Right kidney (tissue), 1 donor: ENCODE results near the gene SLC35A5.

ENCODE experiments used
- DNase-seq: peaks from one replicate; pipeline ENCODE4 v3.0.0-alpha.2; 2016

The SLC35A5 gene

DNA sequence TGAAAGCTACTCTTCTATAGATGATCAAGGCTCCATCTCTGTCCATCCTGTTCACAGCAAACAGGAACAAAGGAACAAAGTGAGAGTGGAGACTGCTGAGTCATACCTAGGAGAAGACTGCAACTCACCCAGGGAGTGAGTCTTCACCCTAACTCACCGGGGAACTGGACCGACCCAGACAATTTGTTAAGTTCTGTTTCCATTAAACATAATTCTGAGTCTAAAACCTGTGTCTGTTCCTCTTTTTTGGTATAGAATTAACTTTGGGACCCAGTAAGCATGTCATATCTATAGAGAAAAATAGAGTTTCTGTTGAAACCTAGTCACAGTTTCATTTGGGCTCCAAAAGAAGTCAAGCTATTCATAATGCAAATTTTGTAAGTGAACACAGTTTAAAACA lies 57.5 kb downstream of the SLC35A5 start:
- no peak for DNase-seq

DNA sequence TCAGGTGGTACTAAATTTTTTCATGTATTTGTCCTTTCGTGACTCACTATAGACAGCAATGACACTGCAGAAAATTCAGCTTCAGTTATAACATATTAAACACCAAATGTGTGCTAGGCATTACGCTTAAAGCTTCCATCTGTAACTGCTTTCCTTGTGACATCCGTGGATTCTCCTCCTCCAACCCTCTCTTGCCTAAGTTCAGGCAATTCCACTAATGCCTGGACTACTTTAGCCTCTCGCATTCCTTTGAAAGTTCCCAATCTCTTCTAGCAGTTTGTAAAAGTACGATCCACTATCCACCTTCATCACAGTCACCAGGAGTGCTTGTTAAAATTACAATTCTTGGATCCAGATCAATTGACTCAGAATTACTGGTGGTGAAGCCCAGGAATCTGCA lies 61.4 kb downstream of the SLC35A5 start:
- DNase-seq, result no peak

DNA sequence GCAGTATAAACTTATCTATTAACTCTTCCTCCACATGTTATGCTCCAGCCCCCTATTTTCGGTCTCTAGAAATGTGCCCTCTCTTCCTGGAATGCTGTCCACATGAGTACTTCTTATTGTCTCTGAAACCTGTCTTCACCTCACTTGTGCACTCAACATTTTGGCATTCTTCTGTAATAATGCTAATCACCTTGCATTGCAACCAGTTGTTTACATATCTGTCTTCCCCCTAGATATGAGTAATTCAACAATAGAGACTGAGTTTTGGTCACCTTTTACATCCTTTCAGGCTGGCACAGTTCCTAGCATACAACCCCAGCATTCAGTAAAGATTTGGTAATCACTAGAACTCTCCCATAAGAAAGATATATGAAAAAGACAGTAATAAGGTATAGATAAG lies 61.9 kb downstream of the SLC35A5 start:
- no peak for DNase-seq

DNA sequence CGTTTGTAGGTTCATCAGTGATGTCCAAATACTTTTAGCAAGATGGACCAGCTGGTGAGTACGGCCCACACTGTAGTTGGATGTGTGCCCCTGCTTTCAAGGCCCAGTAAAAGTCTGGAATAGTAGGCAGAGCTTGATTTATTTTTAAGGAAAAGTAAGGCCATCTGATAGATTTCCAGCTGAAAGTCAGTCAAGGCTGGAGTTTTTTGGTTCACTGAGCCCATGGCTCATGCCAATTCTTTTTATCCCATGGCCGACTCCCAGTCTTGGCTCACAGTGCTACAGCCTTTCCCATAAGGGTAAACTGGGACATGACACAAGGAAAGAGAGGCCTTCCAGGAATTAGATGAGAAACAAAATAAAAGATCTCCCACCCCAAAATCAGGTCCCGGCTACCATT lies 65.6 kb downstream of the SLC35A5 start:
- no peak for DNase-seq

DNA sequence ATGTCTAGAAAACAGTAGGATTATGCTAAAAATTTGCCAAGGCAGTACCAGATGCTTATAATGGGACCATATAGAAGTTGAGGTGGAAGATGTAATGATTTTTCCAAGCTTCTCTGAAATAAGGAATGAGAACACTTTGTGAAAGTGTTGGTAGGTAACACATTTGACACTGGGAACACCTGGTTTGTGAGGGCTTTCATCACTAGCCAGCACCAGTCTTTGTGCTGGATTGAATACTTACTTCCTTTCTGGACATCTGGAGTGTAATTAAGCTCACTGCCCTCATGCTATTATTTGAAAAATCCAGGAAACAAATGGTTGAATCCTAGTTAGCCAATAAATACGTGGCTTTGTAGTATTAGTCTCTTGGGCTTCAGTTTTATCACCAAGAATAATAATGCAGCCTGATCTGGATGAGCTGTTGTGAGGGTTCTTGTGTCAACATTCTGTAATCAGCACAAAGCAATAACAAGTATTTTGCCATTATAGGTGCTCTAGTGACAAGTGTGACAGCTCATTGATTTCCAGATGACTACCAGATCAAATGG lies 66.1 kb downstream of the SLC35A5 start:
- DNase-seq, result no peak

DNA sequence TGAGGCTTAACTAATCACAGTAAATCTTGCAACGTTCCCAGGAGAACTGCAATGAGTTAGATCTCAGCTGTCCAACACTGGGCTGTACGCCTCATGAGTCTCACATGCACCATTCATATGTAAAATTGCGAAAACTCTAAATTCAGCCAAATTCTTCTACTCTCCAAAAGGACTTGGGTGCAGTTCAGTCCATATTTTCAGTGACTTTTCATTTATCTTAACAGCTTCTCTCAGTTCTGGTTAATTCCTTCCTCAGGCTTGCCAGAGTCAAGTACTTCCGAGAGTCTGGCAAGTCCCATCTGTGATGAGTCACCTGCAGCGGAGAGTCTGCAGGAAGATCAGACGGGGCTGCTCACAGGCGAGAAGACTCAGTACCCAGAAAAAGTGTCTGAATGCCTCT lies 67.6 kb downstream of the SLC35A5 start:
- DNase-seq, result no peak

DNA sequence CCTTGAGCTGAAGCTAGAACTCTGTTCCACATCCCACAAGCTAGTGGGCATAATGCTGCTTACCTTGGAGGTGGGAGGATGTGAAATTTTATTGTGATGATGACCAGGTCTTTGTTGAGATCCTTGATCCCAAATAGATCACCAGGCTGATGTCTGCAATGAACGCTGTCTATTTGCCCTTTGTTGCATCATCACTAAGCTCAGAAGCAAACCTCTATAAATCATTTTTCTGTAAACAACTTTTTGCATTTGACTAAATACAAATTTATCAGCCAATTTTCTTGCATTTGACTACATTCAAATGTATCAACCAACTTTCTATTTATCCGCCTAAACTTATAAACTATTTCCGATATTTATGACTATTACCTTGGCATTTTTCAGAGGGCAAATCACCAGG lies 69.4 kb downstream of the SLC35A5 start:
- DNase-seq, result no peak

DNA sequence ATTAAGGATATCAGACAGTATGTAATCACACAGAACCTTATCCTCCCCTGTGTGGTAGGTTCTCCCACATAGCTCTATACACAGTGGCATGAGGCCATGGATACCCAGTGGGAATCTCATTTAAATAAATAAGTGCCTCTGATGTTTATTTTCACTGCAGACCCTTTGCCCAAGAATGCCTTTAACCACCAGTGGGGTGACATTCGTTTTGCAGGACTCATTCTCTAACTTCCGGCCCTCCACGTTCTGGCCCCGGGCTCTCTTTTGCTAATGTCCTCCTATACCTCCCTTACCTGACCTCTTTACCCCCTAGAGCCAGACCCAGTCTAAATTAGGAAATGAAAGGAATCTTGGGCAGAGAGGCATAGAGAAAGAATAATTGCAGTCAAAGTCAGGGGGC lies 70.8 kb downstream of the SLC35A5 start:
- no peak for DNase-seq

DNA sequence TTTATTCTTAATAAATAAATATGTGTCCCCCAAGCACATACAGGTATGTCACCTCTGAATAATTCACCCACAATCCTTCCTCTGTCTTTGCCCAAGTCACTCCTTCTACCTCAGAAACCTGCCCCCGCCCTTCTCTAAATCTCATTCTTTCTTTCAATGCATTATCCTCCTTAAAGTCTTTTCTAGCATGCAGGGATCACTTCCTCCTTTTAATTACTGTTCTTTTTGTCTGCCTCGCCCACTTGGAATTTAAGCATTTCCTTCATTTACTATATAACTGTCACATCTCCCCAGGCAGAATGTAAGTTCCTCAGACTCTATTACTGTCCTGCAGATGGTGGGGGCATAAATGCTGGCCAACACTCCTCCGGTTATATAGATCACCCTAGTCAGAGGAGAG lies 71.3 kb downstream of the SLC35A5 start:
- DNase-seq, result no peak

DNA sequence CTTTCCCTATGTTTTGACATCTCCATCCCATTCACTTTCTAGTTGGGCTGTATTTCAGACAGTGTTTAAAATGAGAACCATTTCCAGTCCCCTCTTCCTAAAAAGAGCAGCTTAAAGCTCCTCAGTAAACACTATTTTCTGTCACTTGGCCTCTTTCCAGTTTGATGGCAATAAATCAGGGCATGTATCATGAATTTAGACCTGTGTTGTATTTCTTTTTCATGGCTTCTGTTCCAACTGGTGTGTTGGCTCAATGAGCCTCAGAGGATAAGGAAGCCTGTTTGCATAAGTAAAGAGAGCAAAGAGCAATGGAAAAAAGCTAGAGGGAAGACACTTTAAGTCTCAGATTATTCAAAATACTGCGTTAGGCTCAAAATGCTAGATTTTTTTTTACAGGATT lies 71.9 kb downstream of the SLC35A5 start:
- peak; percentile 45 for DNase-seq

DNA sequence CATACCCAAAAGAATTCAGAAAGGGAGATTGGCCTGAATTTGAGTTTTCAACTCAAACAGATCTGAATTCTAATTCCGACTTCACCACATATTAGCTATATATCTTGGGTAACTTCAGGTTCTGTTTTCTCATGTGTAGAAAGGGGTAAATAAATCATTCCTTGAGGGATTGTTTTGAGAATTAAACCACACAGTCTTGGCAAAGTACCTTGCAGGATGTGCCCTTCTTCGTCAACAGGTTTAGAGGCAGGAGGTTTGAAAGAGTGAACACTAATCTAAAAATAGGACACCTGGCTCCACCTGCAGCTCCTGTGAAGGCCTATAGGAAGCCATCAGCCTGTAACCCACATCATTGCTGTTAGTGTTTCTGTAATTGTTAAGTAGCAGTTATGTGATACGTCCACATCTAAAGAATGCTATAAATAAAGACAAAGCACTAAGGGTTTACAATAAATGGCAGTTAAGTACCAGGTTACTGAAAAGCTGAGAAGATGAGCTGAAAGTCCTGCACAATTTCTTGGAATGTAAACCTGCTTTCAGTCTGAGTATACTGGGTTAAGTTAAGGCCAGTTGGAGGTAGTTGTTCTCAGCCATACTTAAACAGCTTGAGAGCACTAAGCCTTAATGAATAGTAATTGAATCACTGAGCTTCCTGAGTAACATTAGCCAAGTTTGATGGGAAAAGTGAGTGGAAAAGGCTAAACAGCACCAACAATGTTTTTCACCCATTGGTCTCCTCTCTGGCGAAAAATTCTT lies 73.1 kb downstream of the SLC35A5 start:
- DNase-seq, result peak; percentile 31
